ENCODE data around the gene IL12B. TPM values are rescaled to one million over a fixed set of nuclear protein-coding genes. Genes with fewer than 3 reads are reported as not detected.

The IL12B gene
- total RNA-seq, 4 donors from 2014 or later, result not detected

- TF ChIP-seq CTCF (IDR thresholded peaks at IDR 0.05), result no peak
- ATAC-seq (ENCODE audit: low FRiP score) (no peak), DNase-seq (ENCODE audit: low spot score) (no peak)
Observed at GRCh38 chr5:159318448-159318847, 11.8 kb downstream of the IL12B start.

GRCh38 chr5:159317849-159318248 is 12.4 kb downstream of the IL12B start:
- DNase-seq (ENCODE audit: low spot score) (no peak), ATAC-seq (ENCODE audit: low FRiP score) (no peak)
- TF ChIP-seq CTCF (IDR thresholded peaks at IDR 0.05), result no peak

GRCh38 chr5:159316519-159317383 is 13.5 kb downstream of the IL12B start:
- ATAC-seq (ENCODE audit: low FRiP score) (no peak), DNase-seq (ENCODE audit: low spot score) (no peak)
- no peak for TF ChIP-seq CTCF (IDR thresholded peaks at IDR 0.05)

- DNase-seq (ENCODE audit: low spot score) (no peak), ATAC-seq (ENCODE audit: low FRiP score) (no peak)
- no peak for TF ChIP-seq CTCF (IDR thresholded peaks at IDR 0.05)
Observed at GRCh38 chr5:159313197-159313596, 17.1 kb downstream of the IL12B start.

- no peak for TF ChIP-seq CTCF (IDR thresholded peaks at IDR 0.05)
- DNase-seq (ENCODE audit: low spot score), result no peak
- no peak for ATAC-seq (ENCODE audit: low FRiP score)
Observed at GRCh38 chr5:159311063-159311462, 19.2 kb downstream of the IL12B start.

GRCh38 chr5:159310511-159310910 is 19.8 kb downstream of the IL12B start:
- ATAC-seq (ENCODE audit: low FRiP score), result no peak
- no peak for TF ChIP-seq CTCF (IDR thresholded peaks at IDR 0.05)

More at GRCh38 chr5:159310511-159310910, 19.8 kb downstream of the IL12B start:
- no peak for DNase-seq (ENCODE audit: low spot score)
